ENCODE data around the gene TRMT11. TPM values are rescaled to one million over a fixed set of nuclear protein-coding genes. Genes with fewer than 3 reads are reported as not detected.

TRMT11 gene
- total RNA-seq, 1 donor from 2014 or later, result 105 TPM

GRCh38 chr6:126072172-126072571 lies 85.8 kb downstream of the TRMT11 start:
- no peak for TF ChIP-seq EZH2 (IDR thresholded peaks at IDR 0.05)
- no peak for TF ChIP-seq CTCF (IDR thresholded peaks at IDR 0.05)
- TF ChIP-seq EZH2phosphoT487 (IDR thresholded peaks at IDR 0.05), result no peak
- Histone ChIP-seq H3K79me2 (ENCODE audit: low read depth) (no peaks in the 10 kb centered on the region), H3K4me3 (no peak overlapping the region), H3K36me3 (no peaks in the 10 kb centered on the region), H3K4me2 (no peak overlapping the region), H3K27ac (no peak overlapping the region), H2AFZ (replicated peaks) (no peak overlapping the region), H3K9ac (no peak overlapping the region), H3F3A (ENCODE audit: low read depth) (no peaks in the 10 kb centered on the region), H4K20me1 (ENCODE audit: low read depth) (no peaks in the 10 kb centered on the region), H3K27me3 (no peaks in the 10 kb centered on the region), H3K9me3 (ENCODE audit: low read depth) (no peaks in the 10 kb centered on the region), H3K4me1 (peaks cover 9% of the 10 kb centered on the region)
- H3K27me3 Mint-ChIP-seq (ENCODE audit: insufficient read depth, low read depth), result no peaks in the 10 kb centered on the region
- H3K27ac Mint-ChIP-seq, result no peak overlapping the region
- no peak overlapping the region for H3K4me3 Mint-ChIP-seq
- no peaks in the 10 kb centered on the region for H3K4me1 Mint-ChIP-seq
- peaks cover 26% of the 10 kb centered on the region for H3K36me3 Mint-ChIP-seq
- H3K9me3 Mint-ChIP-seq, result peaks cover 3% of the 10 kb centered on the region
- no peak for DNase-seq (ENCODE audit: low spot score)

GRCh38 chr6:126072834-126073233 lies 86.5 kb downstream of the TRMT11 start:
- Mint-ChIP-seq H3K4me1 (no peaks in the 10 kb centered on the region), H3K4me3 (no peak overlapping the region), H3K36me3 (peaks cover 26% of the 10 kb centered on the region), H3K9me3 (peaks cover 3% of the 10 kb centered on the region), H3K27ac (no peak overlapping the region), H3K27me3 (ENCODE audit: insufficient read depth, low read depth) (no peaks in the 10 kb centered on the region)
- Histone ChIP-seq H3K79me2 (ENCODE audit: low read depth) (no peaks in the 10 kb centered on the region), H3K4me1 (peaks cover 9% of the 10 kb centered on the region), H3K27me3 (no peaks in the 10 kb centered on the region), H3K9me3 (ENCODE audit: low read depth) (no peaks in the 10 kb centered on the region), H3F3A (ENCODE audit: low read depth) (no peaks in the 10 kb centered on the region), H2AFZ (replicated peaks) (no peak overlapping the region), H3K36me3 (no peaks in the 10 kb centered on the region), H3K9ac (no peak overlapping the region), H3K4me2 (no peak overlapping the region), H3K4me3 (no peak overlapping the region), H3K27ac (no peak overlapping the region), H4K20me1 (ENCODE audit: low read depth) (no peaks in the 10 kb centered on the region)
- TF ChIP-seq EZH2phosphoT487 (IDR thresholded peaks at IDR 0.05) (no peak), EZH2 (IDR thresholded peaks at IDR 0.05) (no peak), CTCF (IDR thresholded peaks at IDR 0.05) (no peak)
- no peak for DNase-seq (ENCODE audit: low spot score)

GRCh38 chr6:126075335-126076071 lies 89.2 kb downstream of the TRMT11 start:
- Mint-ChIP-seq H3K36me3 (peaks cover 18% of the 10 kb centered on the region), H3K4me3 (no peak overlapping the region), H3K9me3 (peaks cover 3% of the 10 kb centered on the region), H3K4me1 (no peaks in the 10 kb centered on the region), H3K27me3 (ENCODE audit: insufficient read depth, low read depth) (no peaks in the 10 kb centered on the region), H3K27ac (no peak overlapping the region)
- DNase-seq (ENCODE audit: low spot score), result no peak
- Histone ChIP-seq H3K4me2 (no peak overlapping the region), H3K36me3 (no peaks in the 10 kb centered on the region), H3K4me1 (peaks cover 9% of the 10 kb centered on the region), H3K27ac (no peak overlapping the region), H3K79me2 (ENCODE audit: low read depth) (no peaks in the 10 kb centered on the region), H3K4me3 (no peak overlapping the region), H4K20me1 (ENCODE audit: low read depth) (no peaks in the 10 kb centered on the region), H2AFZ (replicated peaks) (peak overlapping the region; percentile 11), H3K9me3 (ENCODE audit: low read depth) (no peaks in the 10 kb centered on the region), H3F3A (ENCODE audit: low read depth) (no peaks in the 10 kb centered on the region), H3K9ac (no peak overlapping the region), H3K27me3 (no peaks in the 10 kb centered on the region)
- TF ChIP-seq EZH2phosphoT487 (IDR thresholded peaks at IDR 0.05), result no peak
- TF ChIP-seq EZH2 (IDR thresholded peaks at IDR 0.05), result no peak
- TF ChIP-seq CTCF (IDR thresholded peaks at IDR 0.05), result no peak
